H1 (cell line): ENCODE data around the gene DNAI2. TPM values are rescaled to one million over a fixed set of nuclear protein-coding genes. Genes with fewer than 3 reads are reported as not detected.

Source experiments
- BRCA1 ChIP-seq: IDR thresholded peaks from 2 replicates; pipeline ENCODE4 v1.6.1; 2012; ENCODE audit warnings: low read depth, low read length, improper control_type of control experiment
- PHF8 ChIP-seq: fragments of 200-600 bp; sonication (generic); conservative IDR thresholded peaks from 2 replicates; pipeline ENCODE4 v1.7.1; 2012; ENCODE audit warnings: low read depth, mild to moderate bottlenecking, inconsistent platforms, low read length, moderate library complexity
- POLR2AphosphoS5 ChIP-seq: IDR thresholded peaks from 2 replicates; pipeline ENCODE4 v1.6.1; 2011; ENCODE audit warnings: low read depth, low read length
- RNF2 ChIP-seq: fragments of 200-900, 300-1000 bp; sonication (generic); IDR thresholded peaks from 2 replicates; pipeline ENCODE4 v1.7.1; 2016; ENCODE audit warnings: borderline replicate concordance, low read depth, mild to moderate bottlenecking, antibody characterized with exemption, low read length; ENCODE audit not compliant: poor library complexity, severe bottlenecking; ENCODE audit errors: missing control alignments
- RXRA ChIP-seq: IDR thresholded peaks from 2 replicates; pipeline ENCODE4 v1.6.1; 2011; ENCODE audit warnings: low read depth, mild to moderate bottlenecking, low read length, moderate library complexity; ENCODE audit not compliant: insufficient read depth
- SIN3A ChIP-seq, 2 experiments: IDR thresholded peaks in 1 of 2; conservative IDR thresholded peaks in 1 of 2; 2 replicates each; pipeline ENCODE4 v1.6.1; 2011 to 2012; ENCODE audit warnings: low read length in 2 of 2, improper control_type of control experiment in 1 of 2, low read depth in 1 of 2, mild to moderate bottlenecking in 1 of 2
- SIX5 ChIP-seq: IDR thresholded peaks from 2 replicates; pipeline ENCODE4 v1.6.1; 2011; ENCODE audit warnings: mild to moderate bottlenecking, low read depth, low read length
- polyA plus RNA-seq, 7 experiments: library from polyadenylated mRNA; depleted of rRNA in 3 of 7; stranded (reverse) in 5 of 7; unstranded in 2 of 7; fragments of >200 nt in 5 of 7; fragments of 200-250 nt in 2 of 7; gene quantifications; 1 replicate in 5 of 7; 2 replicates in 1 of 7; 4 replicates in 1 of 7; pipeline versions ENCODE4 v1.2.1 to v1.2.3, GENCODE V29; 2011 to 2013; ENCODE audit warnings: missing spikeins in 2 of 7, mixed read lengths in 2 of 7
- total RNA-seq: library from RNA; stranded (reverse); fragmentation: NEBNext Ultra II Directional; extraction: Animal tissue kit (Norgen Biotek cat#: 25700); gene quantifications from 2 replicates; pipeline ENCODE4 v1.2.1, GENCODE V29; 2021

Gene DNAI2
- total and polyA plus RNA-seq, 2 of the 8 experiments (the other 6 are each of a cell fraction or from before 2014, with no cell fraction given) = 0.08 to 0.15 TPM

GRCh38 chr17:74344658-74345057 lies 70.6 kb downstream of the DNAI2 start (continued):
- TF ChIP-seq PHF8 (no peak), SIN3A (conservative IDR thresholded peaks at IDR 0.05 in 1 of 2, IDR thresholded peaks at IDR 0.05 in 1 of 2; ENCODE audit: low read depth in 1 of 2, low read length in 2 of 2) (no peak), POLR2AphosphoS5 (no peak), SIX5 (no peak), RNF2 (no peak), RXRA (no peak), BRCA1 (no peak)
